OCI-LY3 (cell line): Measurements from ENCODE around the gene CYS1.
A peak's percentile ranks its signal among the peaks of the same experiment; 100 is the strongest.

ENCODE experiments used
- H2AFZ ChIP-seq: fragments of 200-600, 300-600 bp; shearing (Covaris generic); 2 replicates; pipeline ENCODE4 v1.6.0; 2014; ENCODE audit warnings: antibody characterized with exemption, low read depth, low read length
- H3K27ac ChIP-seq: fragments of 200-600, 300-600 bp; sonication (generic); 2 replicates; pipeline ENCODE4 v1.5.1; 2014; ENCODE audit warnings: mild to moderate bottlenecking, low read length, moderate library complexity, mixed read lengths
- H3K27me3 ChIP-seq: fragments of 200-600, 300-600 bp; sonication (generic); 2 replicates; pipeline ENCODE4 v1.6.1; 2014; ENCODE audit warnings: low read depth, low read length, mixed read lengths
- H3K36me3 ChIP-seq: fragments of 200-600, 300-600 bp; sonication (generic); replicated peaks from 2 replicates; pipeline ENCODE3; 2014; ENCODE audit warnings: low read depth, low read length, mixed read lengths
- H3K4me1 ChIP-seq: fragments of 300-600, 200-600 bp; sonication (generic); 2 replicates; pipeline ENCODE4 v1.6.1; 2014; ENCODE audit warnings: low read length, mixed read lengths
- H3K4me2 ChIP-seq: fragments of 200-600, 300-600 bp; sonication (generic); 2 replicates; pipeline ENCODE4 v1.6.1; 2014; ENCODE audit warnings: low read length, mixed read lengths
- H3K4me3 ChIP-seq: fragments of 300-600, 200-600 bp; sonication (generic); 2 replicates; pipeline ENCODE4 v1.5.1; 2014; ENCODE audit warnings: antibody characterized with exemption, mild to moderate bottlenecking, low read length, moderate library complexity
- H3K79me2 ChIP-seq: fragments of 300-600, 200-600 bp; shearing (Covaris generic); 2 replicates; pipeline ENCODE4 v1.6.1; 2014; ENCODE audit warnings: mild to moderate bottlenecking, low read length, mixed read lengths
- H3K9ac ChIP-seq: fragments of 300-600, 200-600 bp; shearing (Covaris generic); 2 replicates; pipeline ENCODE4 v1.6.0; 2014; ENCODE audit warnings: mild to moderate bottlenecking, low read length, moderate library complexity
- H3K9me3 ChIP-seq: fragments of 200-600, 300-600 bp; shearing (Covaris generic); 2 replicates; pipeline ENCODE4 v1.6.1; 2014; ENCODE audit warnings: low read length, mixed read lengths; ENCODE audit not compliant: insufficient read depth
- H4K20me1 ChIP-seq: fragments of 200-600, 300-600 bp; sonication (generic); 2 replicates; pipeline ENCODE4 v1.6.1; 2016; ENCODE audit warnings: low read length, mixed read lengths; ENCODE audit not compliant: insufficient read depth
- CTCF ChIP-seq: fragments of 200-600, 300-600 bp; sonication (generic); IDR thresholded peaks from 2 replicates; pipeline ENCODE4 v1.5.1; 2014; ENCODE audit warnings: antibody characterized with exemption, low read length, low read depth
- EZH2phosphoT487 ChIP-seq: fragments of 200-600 bp; shearing (Covaris generic); IDR thresholded peaks from 2 replicates; pipeline ENCODE4 v1.6.1; 2018; ENCODE audit warnings: antibody characterized with exemption, mixed run types, low read depth

CYS1 gene

GRCh38 chr2:10028988-10029874 is 51.0 kb downstream of the CYS1 start:
- H4K20me1 ChIP-seq = no peaks in the 10 kb centered on the region
- H3K27ac ChIP-seq = peak overlapping the region; percentile 62
- no peaks in the 10 kb centered on the region for H3K27me3 ChIP-seq
- peak overlapping the region; percentile 78 for H3K4me3 ChIP-seq
- peaks cover 30% of the 10 kb centered on the region for H3K4me1 ChIP-seq
- H3K9me3 ChIP-seq = no peaks in the 10 kb centered on the region
- H3K79me2 ChIP-seq = peaks cover 6% of the 10 kb centered on the region; the same call in 1 of the 2 replicates
- H3K36me3 ChIP-seq = no peaks in the 10 kb centered on the region
- TF ChIP-seq CTCF = no peak
- H3K4me2 ChIP-seq = peak overlapping the region; percentile 98
- H2AFZ ChIP-seq = peak overlapping the region; percentile 64
- H3K9ac ChIP-seq = peak overlapping the region; percentile 73

GRCh38 chr2:10028407-10028987 is 51.7 kb downstream of the CYS1 start:
- no peaks in the 10 kb centered on the region for H3K27me3 ChIP-seq
- peaks cover 6% of the 10 kb centered on the region; the same call in 1 of the 2 replicates for H3K79me2 ChIP-seq
- H3K4me3 ChIP-seq = peak overlapping the region; percentile 78
- peak overlapping the region; percentile 62 for H3K27ac ChIP-seq
- H3K9me3 ChIP-seq = no peaks in the 10 kb centered on the region
- H3K4me2 ChIP-seq = peak overlapping the region; percentile 98
- H4K20me1 ChIP-seq = no peaks in the 10 kb centered on the region
- peaks cover 30% of the 10 kb centered on the region for H3K4me1 ChIP-seq
- peak overlapping the region; percentile 64 for H2AFZ ChIP-seq
- H3K36me3 ChIP-seq = no peaks in the 10 kb centered on the region
- no peak for TF ChIP-seq EZH2phosphoT487
- peak; percentile 71 for TF ChIP-seq CTCF
- peak overlapping the region; percentile 73 for H3K9ac ChIP-seq

- TF ChIP-seq EZH2phosphoT487 = no peak
- no peak for TF ChIP-seq CTCF
- Histone ChIP-seq H3K4me2 (no peak overlapping the region), H2AFZ (no peak overlapping the region)
Measured at GRCh38 chr2:10027660-10028330, 52.4 kb downstream of the CYS1 start.

GRCh38 chr2:10026940-10027569 is 53.2 kb downstream of the CYS1 start:
- no peak overlapping the region for H3K9ac ChIP-seq
- H4K20me1 ChIP-seq = no peaks in the 10 kb centered on the region
- H3K9me3 ChIP-seq = no peaks in the 10 kb centered on the region
- no peaks in the 10 kb centered on the region for H3K36me3 ChIP-seq
- no peak for TF ChIP-seq EZH2phosphoT487
- TF ChIP-seq CTCF = no peak
- H3K4me2 ChIP-seq = no peak overlapping the region
- no peak overlapping the region for H3K27ac ChIP-seq
- H3K79me2 ChIP-seq = peaks cover 6% of the 10 kb centered on the region; the same call in 1 of the 2 replicates
- H3K4me3 ChIP-seq = no peak overlapping the region
- H2AFZ ChIP-seq = no peak overlapping the region
- H3K27me3 ChIP-seq = no peaks in the 10 kb centered on the region
- peaks cover 30% of the 10 kb centered on the region for H3K4me1 ChIP-seq

More at GRCh38 chr2:10027660-10028330, 52.4 kb downstream of the CYS1 start:
- no peaks in the 10 kb centered on the region for H3K36me3 ChIP-seq
- H3K27ac ChIP-seq = no peak overlapping the region
- peaks cover 6% of the 10 kb centered on the region; the same call in 1 of the 2 replicates for H3K79me2 ChIP-seq
- no peaks in the 10 kb centered on the region for H3K27me3 ChIP-seq
- H4K20me1 ChIP-seq = no peaks in the 10 kb centered on the region
- H3K4me1 ChIP-seq = peaks cover 30% of the 10 kb centered on the region
- no peak overlapping the region for H3K4me3 ChIP-seq
- no peak overlapping the region for H3K9ac ChIP-seq
- no peaks in the 10 kb centered on the region for H3K9me3 ChIP-seq
